Esophagus squamous epithelium (tissue), 5 donors: Measurements from ENCODE around the gene CTNS. TPM values are rescaled to one million over a fixed set of nuclear protein-coding genes. Genes with fewer than 3 reads are reported as not detected.

ENCODE experiments used
- DNase-seq: peaks from one replicate; lab custom pipeline; 2025; lab: John Stamatoyannopoulos, UW
- H3K27ac ChIP-seq, 4 donors: fragments of 200-600 bp; sonication (generic); one replicate each; pipeline ENCODE4 v1.5.1; 2016 to 2019; ENCODE audit warnings: mild to moderate bottlenecking in 1 of 4
- H3K27me3 ChIP-seq, 4 donors: fragments of 200-600 bp; sonication (generic); 1 replicate in 3 of 4; 2 replicates in 1 of 4; pipeline versions ENCODE4 v1.5.1 to v1.6.0; 2017 to 2021; ENCODE audit warnings: antibody characterized with exemption in 1 of 4
- H3K36me3 ChIP-seq, 3 donors: fragments of 200-600 bp; sonication (generic); one replicate each; pipeline ENCODE4 v1.5.1; 2016 to 2019
- H3K4me1 ChIP-seq, 3 donors: fragments of 200-600 bp; sonication (generic); one replicate each; pipeline ENCODE4 v1.5.1; 2017 to 2019
- H3K4me3 ChIP-seq, 4 donors: fragments of 200-600 bp; sonication (generic); 1 replicate in 3 of 4; 2 replicates in 1 of 4; pipeline ENCODE4 v1.5.1; 2016 to 2019; ENCODE audit warnings: mild to moderate bottlenecking in 2 of 4, moderate library complexity in 1 of 4
- H3K9me3 ChIP-seq, 3 donors: fragments of 200-600 bp; sonication (generic); one replicate each; pipeline ENCODE4 v1.5.1; 2016 to 2019
- POLR2A ChIP-seq, 4 donors: fragments of 450-650 bp; IDR thresholded peaks; one replicate each; pipeline ENCODE4 v1.6.1; 2017; ENCODE audit warnings: antibody characterized with exemption in 4 of 4, mild to moderate bottlenecking in 4 of 4, moderate library complexity in 3 of 4
- WGBS, 2 donors: methylation state at CpG; one replicate each; pipeline ENCODE4 v1.1.5; 2018; 5-methylcytosine and 5-hydroxymethylcytosine counted together
- intact Hi-C: fragments of 100-400 bp; cut with DNase I; formaldehyde crosslinking; loops from one replicate; pipeline ENCODE4 v1.15.0; 2022
- total RNA-seq, 4 donors: library from RNA; depleted of rRNA; stranded (reverse); fragments of >200 nt; gene quantifications; one replicate each; pipeline ENCODE4 v1.1.0, GENCODE V29; 2016
- TF ChIP-seq, protein P1 (sequence below), 6 experiments: fragments of 450-650 bp in 4 of 6; fragments of 200-600 bp in 2 of 6; sonication (generic) in 2 of 6; IDR thresholded peaks; one replicate each; pipeline ENCODE4 v1.5.1; 2016 to 2019; ENCODE audit warnings: antibody characterized with exemption in 6 of 6, mild to moderate bottlenecking in 4 of 6, moderate library complexity in 4 of 6
- donor health status: DM: yes; HTN: yes; CAD: no.

The CTNS gene
- total RNA-seq, 4 donors from 2014 or later: 5.9 to 14.3 (median 9.8) TPM

DNA sequence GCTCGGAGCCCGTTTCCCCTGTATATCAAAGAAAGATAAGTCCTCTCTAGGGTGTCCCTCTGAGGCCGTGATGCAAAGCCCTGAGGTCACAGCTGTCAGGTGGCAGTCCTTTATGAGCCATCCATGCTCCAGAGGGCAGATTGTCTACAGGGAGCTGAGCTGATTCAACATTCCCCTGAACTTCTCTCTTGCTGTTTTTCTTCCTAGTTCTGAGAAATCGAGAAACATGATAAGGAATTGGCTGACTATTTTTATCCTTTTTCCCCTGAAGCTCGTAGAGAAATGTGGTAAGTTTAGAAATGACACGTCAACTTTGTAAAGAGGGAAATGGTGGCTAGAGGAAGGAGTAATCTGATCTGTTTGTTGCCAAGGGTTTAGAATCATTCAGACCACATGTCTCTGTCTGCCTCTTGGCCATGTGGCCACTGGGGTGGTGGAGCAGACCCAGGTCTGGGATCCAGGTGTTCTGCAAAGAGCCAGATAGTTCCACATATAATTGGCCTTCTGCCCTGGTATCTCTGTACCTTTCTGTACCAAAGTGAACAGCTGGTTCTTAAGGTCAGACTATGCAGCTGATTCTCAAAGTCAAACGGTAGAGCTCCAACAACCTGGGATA lies 3.5 kb downstream of the CTNS start:
- H3K9me3 ChIP-seq: no peaks in the 10 kb centered on the region
- no peaks in the 10 kb centered on the region for H3K27me3 ChIP-seq
- peaks cover 0 to 56% (median 0%) of the 10 kb centered on the region in 3 donors for H3K36me3 ChIP-seq
- DNase-seq: no peak
- intact Hi-C loops: loop anchor here (10.0 kb wide), 1 partner anchor 595 kb away; no protein-coding TSS in a partner anchor
- 56 to 59% methylated on average over 7 of the region's 7 CpGs for WGBS, 2 donors
- no peak overlapping the region for H3K4me3 ChIP-seq
- H3K4me1 ChIP-seq: peaks cover 11 to 21% (median 13%) of the 10 kb centered on the region in 3 donors
- no peak for TF ChIP-seq POLR2A (IDR thresholded peaks at IDR 0.05)
- TF ChIP-seq, protein P1, sequence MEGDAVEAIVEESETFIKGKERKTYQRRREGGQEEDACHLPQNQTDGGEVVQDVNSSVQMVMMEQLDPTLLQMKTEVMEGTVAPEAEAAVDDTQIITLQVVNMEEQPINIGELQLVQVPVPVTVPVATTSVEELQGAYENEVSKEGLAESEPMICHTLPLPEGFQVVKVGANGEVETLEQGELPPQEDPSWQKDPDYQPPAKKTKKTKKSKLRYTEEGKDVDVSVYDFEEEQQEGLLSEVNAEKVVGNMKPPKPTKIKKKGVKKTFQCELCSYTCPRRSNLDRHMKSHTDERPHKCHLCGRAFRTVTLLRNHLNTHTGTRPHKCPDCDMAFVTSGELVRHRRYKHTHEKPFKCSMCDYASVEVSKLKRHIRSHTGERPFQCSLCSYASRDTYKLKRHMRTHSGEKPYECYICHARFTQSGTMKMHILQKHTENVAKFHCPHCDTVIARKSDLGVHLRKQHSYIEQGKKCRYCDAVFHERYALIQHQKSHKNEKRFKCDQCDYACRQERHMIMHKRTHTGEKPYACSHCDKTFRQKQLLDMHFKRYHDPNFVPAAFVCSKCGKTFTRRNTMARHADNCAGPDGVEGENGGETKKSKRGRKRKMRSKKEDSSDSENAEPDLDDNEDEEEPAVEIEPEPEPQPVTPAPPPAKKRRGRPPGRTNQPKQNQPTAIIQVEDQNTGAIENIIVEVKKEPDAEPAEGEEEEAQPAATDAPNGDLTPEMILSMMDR (IDR thresholded peaks at IDR 0.05): no peak
- no peak overlapping the region for H3K27ac ChIP-seq

DNA sequence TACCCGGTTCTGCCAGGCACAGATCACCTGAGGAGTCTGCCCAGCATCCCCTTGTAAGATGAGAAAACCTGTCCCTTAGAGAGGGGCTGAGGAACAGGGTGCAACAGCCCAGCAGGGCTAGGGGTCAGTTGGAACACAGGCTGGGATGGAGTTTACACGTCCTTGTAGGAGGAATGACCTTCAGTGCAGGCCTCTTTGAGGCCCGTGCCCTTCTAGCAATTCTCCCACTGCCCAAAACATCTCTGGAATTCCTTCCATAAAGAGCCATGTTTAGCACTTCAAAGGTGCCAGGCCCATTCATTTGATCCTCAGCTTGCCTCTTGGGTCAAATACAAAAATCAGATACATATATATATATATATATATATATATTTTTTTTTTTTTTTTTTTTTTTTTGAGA lies 4.5 kb downstream of the CTNS start:
- no peak overlapping the region for H3K4me3 ChIP-seq
- peaks cover 0 to 62% (median 0%) of the 10 kb centered on the region in 3 donors for H3K36me3 ChIP-seq
- no peaks in the 10 kb centered on the region for H3K27me3 ChIP-seq
- 76 to 80% methylated on average over 3 of the region's 3 CpGs for WGBS, 2 donors
- H3K9me3 ChIP-seq: no peaks in the 10 kb centered on the region
- TF ChIP-seq POLR2A (IDR thresholded peaks at IDR 0.05): no peak
- TF ChIP-seq, protein P1 (IDR thresholded peaks at IDR 0.05): no peak
- H3K27ac ChIP-seq: no peak overlapping the region
- peaks cover 8 to 14% (median 11%) of the 10 kb centered on the region in 3 donors for H3K4me1 ChIP-seq
- intact Hi-C loops: no loop called here
- no peak for DNase-seq

DNA sequence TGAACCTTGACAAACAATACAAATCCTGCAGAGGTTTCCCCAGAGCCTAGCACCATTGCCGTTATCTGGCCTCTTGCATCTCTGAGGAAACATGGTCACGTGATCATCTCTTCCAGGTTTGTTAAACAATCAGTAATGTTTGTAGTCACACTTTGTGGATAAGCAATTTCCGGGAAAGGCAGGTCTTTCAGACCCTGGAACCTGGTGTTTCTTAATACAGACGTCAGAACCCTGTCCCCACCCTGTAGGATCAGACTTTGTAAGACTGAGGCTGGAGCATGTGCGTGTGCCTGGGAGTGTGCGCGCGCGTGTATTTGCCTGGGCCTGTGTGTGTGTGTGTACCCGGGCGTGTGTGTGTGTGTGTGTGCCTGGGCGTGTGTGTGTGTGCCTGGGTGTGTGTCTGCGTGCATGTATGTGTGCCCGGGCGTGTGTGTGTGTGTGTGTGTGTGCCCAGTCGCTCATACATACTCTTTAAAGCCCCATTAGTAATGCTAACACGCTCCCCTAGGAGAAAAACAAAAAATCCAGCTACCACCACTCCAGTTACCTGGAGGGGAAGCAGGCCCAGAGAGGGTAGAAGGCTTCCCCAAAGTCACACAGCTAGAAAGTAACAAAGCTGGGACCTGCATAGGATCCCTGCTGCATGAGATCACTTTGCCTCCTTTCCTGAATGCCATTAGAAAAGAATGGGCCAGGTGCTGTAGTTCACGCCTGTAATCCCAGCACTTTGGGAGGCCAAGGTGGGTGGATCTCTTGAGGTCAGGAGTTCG lies 5.3 kb downstream of the CTNS start:
- Histone ChIP-seq H3K27ac (no peak overlapping the region), H3K36me3 (peaks cover 0 to 68% (median 0%) of the 10 kb centered on the region in 3 donors), H3K4me1 (peaks cover 8 to 11% (median 10%) of the 10 kb centered on the region in 3 donors), H3K27me3 (no peaks in the 10 kb centered on the region), H3K9me3 (no peaks in the 10 kb centered on the region), H3K4me3 (no peak overlapping the region)
- intact Hi-C loops: no loop called here
- TF ChIP-seq, protein P1 (IDR thresholded peaks at IDR 0.05): no peak
- TF ChIP-seq POLR2A (IDR thresholded peaks at IDR 0.05): no peak
- WGBS, 2 donors: 65 to 87% methylated on average over 10 to 17 of the region's 19 CpGs
- DNase-seq: no peak

DNA sequence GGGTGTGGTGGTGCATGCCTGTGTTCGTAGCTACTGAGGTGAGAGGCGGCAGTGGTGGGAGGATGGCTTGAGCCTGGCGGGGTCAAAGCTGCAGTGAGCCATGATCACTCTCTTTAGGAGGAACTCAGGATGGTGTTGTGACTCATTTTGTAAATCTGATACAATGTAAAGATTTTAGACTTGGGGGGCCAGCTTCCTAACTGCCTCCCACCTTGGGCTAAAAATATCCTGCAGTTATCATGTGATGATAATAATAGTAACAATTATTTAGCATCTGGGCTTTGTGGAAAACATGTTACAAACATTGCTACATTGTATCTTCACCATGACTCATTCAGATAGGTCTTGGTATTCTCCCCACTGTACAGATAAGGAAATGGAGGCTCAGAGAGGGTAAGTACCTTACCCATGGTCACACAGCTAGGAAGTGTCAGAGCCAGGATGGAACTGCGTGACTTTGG lies 7.4 kb downstream of the CTNS start:
- no peak overlapping the region for H3K27ac ChIP-seq
- H3K4me1 ChIP-seq: no peaks in the 10 kb centered on the region
- no peak for DNase-seq
- no peaks in the 10 kb centered on the region for H3K9me3 ChIP-seq
- no peaks in the 10 kb centered on the region for H3K27me3 ChIP-seq
- intact Hi-C loops: no loop called here
- no peak overlapping the region for H3K4me3 ChIP-seq
- TF ChIP-seq POLR2A (IDR thresholded peaks at IDR 0.05): no peak
- TF ChIP-seq, protein P1 (IDR thresholded peaks at IDR 0.05): no peak
- peaks cover 0 to 78% (median 0%) of the 10 kb centered on the region in 3 donors for H3K36me3 ChIP-seq
- WGBS, 2 donors: 79 to 91% methylated on average over 4 of the region's 4 CpGs

DNA sequence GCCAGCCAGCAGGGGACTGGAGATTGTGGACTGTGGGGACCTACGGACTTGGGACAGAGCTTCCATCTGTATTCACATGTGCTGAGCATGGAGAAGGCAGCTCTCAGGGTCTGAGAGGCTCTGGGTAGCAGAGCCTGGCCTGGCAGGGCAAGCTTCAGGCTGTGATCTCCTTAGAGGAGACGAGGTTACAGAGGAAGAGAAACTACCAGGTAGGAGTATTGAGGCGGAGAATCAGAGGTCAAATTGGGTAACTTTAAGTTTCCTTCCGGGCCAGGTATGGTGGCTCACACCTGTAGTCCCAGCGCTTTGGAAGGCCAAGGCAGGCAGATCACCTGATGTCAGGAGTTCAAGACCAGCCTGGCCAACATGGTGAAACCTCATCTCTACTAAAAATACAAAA lies 8.8 kb downstream of the CTNS start:
- no peak overlapping the region for H3K27ac ChIP-seq
- H3K9me3 ChIP-seq: no peaks in the 10 kb centered on the region
- intact Hi-C loops: no loop called here
- TF ChIP-seq POLR2A (IDR thresholded peaks at IDR 0.05): no peak
- TF ChIP-seq, protein P1 (IDR thresholded peaks at IDR 0.05): no peak
- H3K36me3 ChIP-seq: peaks cover 0 to 77% (median 0%) of the 10 kb centered on the region in 3 donors
- H3K4me1 ChIP-seq: no peaks in the 10 kb centered on the region
- H3K27me3 ChIP-seq: no peaks in the 10 kb centered on the region
- WGBS, 2 donors: 61 to 83% methylated on average over 3 to 5 of the region's 5 CpGs
- no peak for DNase-seq
- H3K4me3 ChIP-seq: no peak overlapping the region
